T-helper 2 cell treated with Interferon-gamma antibody and Interleukin-4, amounts not matched to agents 100 ng/mL and 5 ng/mL, for 36 hours (primary cell): ENCODE results near the gene PSME3IP1. TPM values are rescaled to one million over a fixed set of nuclear protein-coding genes. Genes with fewer than 3 reads are reported as not detected.
"Not testable (repeated sequence)": the region's sequence is repeated elsewhere in the genome, so short reads cannot be mapped to it uniquely, and the experiment has no call there.

ENCODE experiments used
- intact Hi-C: fragments of 100-400 bp; cut with micrococcal nuclease; formaldehyde crosslinking; loops from one replicate; pipeline ENCODE4 v1.15.1; 2023
- total RNA-seq: library from RNA; stranded (reverse); gene quantifications from 2 replicates; pipeline ENCODE4 v1.2.3, GENCODE V29; 2022

Gene PSME3IP1
- total RNA-seq, 1 donor from 2014 or later, result 123 TPM

- intact Hi-C loops, result loop anchor here (5.0 kb wide), 1 partner anchor 35 kb away; the partner anchor contains the start of gene CPNE2
These were observed 58.6 kb downstream of the PSME3IP1 start for GRCh38 chr16:57127037-57127763.

DNA sequence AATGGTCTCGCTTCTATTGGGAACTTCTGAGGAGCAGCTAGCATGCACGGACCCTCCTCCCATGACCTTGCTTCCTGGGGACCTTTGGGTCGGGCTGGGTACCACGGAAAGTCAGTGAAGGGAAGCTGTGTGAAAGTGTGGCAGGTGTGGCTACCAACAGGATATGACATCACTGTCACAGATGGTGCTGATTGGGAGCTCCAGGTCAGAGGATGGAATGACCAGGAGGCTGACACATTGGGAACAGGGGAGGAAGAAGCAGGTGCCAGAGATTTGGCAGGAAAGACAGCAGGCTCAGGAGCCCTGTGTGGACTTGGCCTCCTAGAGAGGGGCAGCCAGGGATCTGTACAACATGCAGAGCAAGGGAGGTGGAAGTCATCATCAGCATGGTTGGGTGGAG, 59.4 kb downstream of the PSME3IP1 start:
- intact Hi-C loops, result loop anchor here (5.0 kb wide), 1 partner anchor 34 kb away; the partner anchor contains the start of gene CPNE2

DNA sequence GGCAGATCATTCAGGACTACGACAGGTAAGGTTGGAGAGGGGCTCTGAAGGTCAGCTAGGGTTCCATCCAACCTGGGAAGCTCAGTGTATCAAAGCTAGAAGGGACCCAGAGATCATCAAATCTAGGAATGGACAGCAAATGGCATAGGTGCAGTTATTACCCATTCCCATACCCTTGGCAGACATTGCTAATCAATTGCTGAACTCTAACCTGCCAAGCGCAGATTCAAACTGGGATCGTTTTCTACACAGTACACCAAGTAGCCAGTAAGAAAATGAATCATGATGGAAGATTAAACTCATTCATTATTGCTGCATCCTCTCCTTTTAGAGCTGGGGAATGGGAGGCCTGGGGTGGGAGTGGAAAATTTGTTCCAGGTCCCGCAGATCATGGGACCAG, 59.9 kb downstream of the PSME3IP1 start:
- intact Hi-C loops, result loop anchor here (5.0 kb wide), 1 partner anchor 34 kb away; the partner anchor contains the start of gene CPNE2

DNA sequence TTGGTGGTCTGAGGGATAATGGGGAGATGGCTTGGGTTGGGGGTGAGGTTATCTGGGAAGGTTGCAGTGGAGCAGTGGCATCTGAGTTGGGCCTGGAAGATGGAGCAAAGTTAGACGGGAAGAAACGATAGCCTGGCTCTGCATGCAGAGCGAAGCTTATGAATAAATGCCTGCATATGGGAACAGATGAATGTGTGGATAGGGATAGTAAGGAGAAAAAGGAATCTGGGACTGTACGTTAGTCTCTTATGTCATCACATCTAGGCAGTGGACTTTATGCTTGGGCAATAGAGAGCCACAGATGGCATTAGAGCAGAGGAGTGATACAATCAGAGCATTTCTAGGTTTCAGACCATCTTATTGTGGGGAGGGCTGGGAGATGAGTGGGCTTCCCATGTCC, 60.5 kb downstream of the PSME3IP1 start:
- intact Hi-C loops, result loop anchor here (5.0 kb wide), 1 partner anchor 33 kb away; the partner anchor contains the start of gene CPNE2

DNA sequence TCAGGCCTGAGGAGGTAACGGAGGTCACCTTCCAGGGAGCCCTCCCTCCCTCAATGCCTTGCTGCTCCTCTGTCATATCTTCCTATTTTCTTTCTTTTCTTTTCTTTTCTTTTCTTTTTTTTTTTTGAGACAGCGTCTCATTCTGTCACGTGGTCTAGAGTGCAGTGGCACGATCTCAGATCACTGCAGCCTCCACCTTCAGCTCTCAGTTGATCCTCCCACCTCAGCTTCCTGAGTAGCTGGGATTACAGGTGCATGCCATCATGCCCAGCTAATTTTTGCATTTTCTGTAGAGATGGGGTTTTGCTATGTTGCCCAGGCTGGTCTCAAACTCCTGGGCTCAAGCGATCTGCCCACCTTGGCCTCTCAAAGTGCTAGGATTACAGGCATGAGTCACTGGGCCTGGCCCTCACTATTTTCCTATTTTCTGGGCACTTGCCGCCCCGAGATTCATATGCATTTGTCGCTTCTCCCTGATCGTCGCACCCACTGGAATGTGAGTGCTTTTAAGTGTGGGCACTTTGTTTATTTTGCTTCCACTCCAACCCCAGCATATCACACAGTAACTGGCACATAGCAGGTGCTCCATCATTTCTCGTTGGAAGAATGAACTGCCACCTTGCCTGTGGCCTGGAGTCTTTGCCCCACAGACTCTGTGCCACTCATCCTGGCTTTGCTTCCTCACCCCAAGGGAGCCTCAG, 61.7 kb downstream of the PSME3IP1 start:
- intact Hi-C loops, result no loop called here

- intact Hi-C loops, result no loop called here
These were observed 62.4 kb downstream of the PSME3IP1 start for GRCh38 chr16:57123216-57123973.

DNA sequence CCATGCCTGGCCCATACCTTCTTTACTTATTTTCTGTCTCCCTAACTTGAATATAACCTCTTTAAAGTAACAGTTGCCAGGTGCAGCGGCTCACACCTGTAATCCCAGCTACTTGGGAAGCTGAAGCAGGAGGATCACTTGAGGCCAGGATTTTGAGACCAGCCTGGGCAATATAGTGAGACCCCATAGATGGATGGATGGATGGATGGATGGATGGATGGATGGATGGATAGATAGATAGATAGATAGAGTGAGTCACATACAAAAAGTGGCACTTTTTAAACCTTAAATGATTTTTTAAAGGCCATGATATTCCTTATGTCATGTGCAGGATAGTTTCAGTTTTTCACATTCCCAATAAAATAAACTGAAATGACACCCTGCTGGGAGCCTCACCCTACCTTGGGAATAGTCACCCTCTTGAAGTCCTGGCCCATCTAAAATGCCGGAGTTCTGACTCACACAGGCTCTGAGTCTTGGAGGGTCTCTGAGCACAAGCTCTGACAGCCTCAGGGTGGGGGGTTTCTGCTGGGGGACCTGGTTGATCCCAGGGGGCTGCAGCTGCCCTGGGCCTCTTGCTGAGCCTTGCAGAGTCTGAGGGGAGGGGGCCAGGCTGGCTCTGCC, 67.3 kb downstream of the PSME3IP1 start:
- intact Hi-C loops, result no loop called here

- intact Hi-C loops, result no loop called here
These were observed 70.2 kb downstream of the PSME3IP1 start for GRCh38 chr16:57115514-57116182.

- intact Hi-C loops, result no loop called here
These were observed 70.7 kb downstream of the PSME3IP1 start for GRCh38 chr16:57115168-57115513.

GRCh38 chr16:57113664-57114063, 72.2 kb downstream of the PSME3IP1 start:
- intact Hi-C loops, result no loop called here

DNA sequence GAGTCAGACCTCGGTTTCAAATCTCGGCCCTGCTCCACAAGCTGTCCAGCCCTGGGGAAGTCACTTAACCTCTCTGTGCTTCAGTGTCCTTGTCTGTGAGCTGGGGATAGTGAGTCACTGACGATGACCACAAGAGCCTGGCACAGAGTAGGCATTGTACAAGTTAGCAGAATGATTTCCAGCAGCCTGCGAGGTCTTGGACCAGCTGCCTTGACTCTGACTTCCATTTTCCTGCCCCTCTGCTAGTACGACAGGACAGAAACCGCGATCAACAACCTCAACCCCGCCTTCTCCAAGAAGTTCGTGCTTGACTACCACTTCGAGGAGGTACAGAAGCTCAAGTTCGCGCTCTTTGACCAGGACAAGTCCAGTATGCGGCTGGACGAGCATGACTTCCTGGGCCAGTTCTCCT, 72.8 kb downstream of the PSME3IP1 start:
- intact Hi-C loops, result no loop called here

- intact Hi-C loops, result no loop called here
These were observed 73.3 kb downstream of the PSME3IP1 start for GRCh38 chr16:57112403-57113041.

GRCh38 chr16:57111420-57111819, 74.4 kb downstream of the PSME3IP1 start:
- intact Hi-C loops, result no loop called here

DNA sequence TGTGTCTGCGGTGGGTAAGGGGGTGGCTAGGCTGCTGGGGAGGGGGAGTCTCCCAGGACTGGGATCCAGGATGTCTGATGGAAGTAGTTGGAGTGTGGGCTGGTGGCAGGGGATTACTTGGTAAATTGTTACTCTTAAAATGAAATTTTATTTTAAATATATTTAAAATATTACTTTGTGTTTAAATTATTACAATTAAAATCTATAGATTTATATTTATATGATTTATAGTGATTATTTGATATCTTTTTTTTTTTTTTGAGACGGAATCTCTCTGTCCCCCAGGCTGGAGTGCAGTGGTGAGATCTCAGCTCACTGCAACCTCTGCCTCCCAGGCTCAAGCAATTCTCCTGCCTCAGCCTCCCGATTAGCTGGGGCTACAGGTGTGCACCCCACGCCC, 74.9 kb downstream of the PSME3IP1 start:
- intact Hi-C loops, result no loop called here

DNA sequence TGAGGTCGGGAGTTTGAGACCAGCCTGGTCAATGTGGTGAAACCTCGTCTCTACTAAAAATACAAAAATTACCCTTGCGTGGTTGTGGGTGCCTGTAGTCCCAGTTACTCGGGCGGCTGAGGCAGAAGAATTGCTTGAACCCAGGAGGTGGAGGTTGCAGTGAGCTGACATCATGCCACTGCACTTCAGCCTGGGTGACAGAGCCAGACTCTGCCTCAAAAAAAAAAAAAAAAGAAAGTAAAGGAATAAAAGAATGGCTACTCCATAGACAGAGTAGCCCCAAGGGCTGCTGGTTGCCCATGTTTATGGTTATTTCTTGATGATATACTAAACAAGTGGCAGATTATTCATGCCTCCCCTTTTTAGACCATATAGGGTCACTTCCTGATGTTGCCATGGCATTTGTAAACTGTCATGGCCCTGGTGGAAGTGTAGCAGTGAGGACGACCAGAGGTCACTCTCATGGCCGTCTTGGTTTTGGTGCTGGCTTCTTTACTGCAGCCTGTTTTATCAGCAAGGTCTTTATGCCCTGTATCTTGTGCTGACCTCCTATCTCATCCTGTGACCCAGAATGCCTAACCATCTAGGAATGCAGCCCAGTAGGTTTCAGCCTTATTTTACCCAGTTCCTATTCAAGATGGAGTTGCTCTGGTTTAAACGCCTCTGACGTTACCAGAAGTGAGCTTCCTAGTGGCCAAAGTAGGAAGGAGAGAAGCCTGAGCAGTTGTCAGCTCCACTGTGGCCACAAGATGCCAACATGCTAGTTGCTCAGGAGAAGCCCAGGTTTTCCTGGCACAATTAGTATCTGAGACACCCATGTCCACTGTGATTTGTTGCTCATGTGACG, 76.4 kb downstream of the PSME3IP1 start:
- intact Hi-C loops, result not testable (repeated sequence)

- intact Hi-C loops, result no loop called here
These were observed 77.4 kb downstream of the PSME3IP1 start for GRCh38 chr16:57108432-57108831.

DNA sequence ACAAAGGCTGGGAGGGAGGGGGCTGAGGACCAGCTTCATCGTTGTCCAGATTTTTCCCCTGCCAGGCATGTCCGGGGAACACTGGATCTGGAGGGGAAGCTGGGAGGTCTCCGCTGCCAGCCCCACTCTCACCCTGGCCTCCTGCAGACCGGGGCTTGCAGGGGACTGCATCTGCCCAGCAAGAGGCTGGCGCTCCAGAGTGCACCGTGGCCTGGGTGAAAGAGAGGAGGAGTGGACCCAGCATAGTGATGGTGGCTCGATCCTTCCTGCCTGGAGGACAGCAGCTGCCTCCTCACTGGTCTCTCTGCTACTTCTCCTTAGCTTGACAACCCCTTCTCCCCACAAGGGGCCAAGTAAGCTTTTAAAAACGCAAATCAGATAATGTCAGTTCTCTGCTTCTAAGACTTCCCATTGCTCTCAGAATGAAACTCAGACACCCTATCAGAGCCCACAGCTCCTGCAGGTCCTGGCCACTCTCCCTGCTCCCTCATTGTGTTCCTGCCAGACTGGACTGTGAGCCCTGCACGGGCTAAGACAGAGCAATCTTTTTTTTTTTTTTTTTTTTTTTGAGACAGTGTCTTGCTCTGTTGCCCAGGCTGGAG, 78.4 kb downstream of the PSME3IP1 start:
- intact Hi-C loops, result no loop called here

- intact Hi-C loops, result no loop called here
These were observed 79.1 kb downstream of the PSME3IP1 start for GRCh38 chr16:57106767-57107166.

DNA sequence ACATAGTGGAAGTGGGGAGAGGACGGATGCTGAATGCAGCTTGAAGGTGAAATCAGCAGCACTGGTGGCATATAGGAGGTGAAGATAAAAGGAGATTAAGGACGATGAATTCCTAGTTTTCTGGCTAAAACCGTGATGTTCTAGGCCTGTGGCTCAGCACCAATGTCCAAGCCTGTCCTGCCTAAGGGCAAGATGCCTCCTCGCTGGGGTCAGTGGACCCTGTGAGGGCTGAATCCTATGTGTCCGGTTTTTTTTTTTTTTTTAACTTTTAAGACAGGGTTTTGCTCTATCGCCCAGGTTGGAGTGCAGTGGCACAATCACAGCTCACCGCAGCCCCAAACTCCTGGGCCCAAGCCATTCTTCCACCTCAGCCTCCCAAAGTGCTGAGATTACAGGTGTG, 80.7 kb downstream of the PSME3IP1 start:
- intact Hi-C loops, result no loop called here
